Ramos (cell line): Measurements from ENCODE around the gene AK9.

Experiments used
- in situ Hi-C: fragments of 300-500 bp; cut with MboI; formaldehyde crosslinking; loops from one replicate; pipeline ENCODE4 v1.14.3; 2022; ENCODE audit warnings: low sequenced_read_pairs; ENCODE audit not compliant: unreplicated experiment

AK9 gene

GRCh38 chr6:109449795-109450673, 241.0 kb downstream of the AK9 start:
- in situ Hi-C loops: no loop called here

GRCh38 chr6:109449064-109449794, 241.8 kb downstream of the AK9 start:
- in situ Hi-C loops: no loop called here

- in situ Hi-C loops: no loop called here
Observed at GRCh38 chr6:109448615-109449014, 242.4 kb downstream of the AK9 start.

- in situ Hi-C loops: no loop called here
Observed at GRCh38 chr6:109447878-109448555, 243.0 kb downstream of the AK9 start.

- in situ Hi-C loops: no loop called here
Observed at GRCh38 chr6:109447087-109447486, 243.9 kb downstream of the AK9 start.

- in situ Hi-C loops: no loop called here
Observed at GRCh38 chr6:109446541-109446940, 244.5 kb downstream of the AK9 start.

GRCh38 chr6:109446072-109446471, 244.9 kb downstream of the AK9 start:
- in situ Hi-C loops: no loop called here

GRCh38 chr6:109445382-109445781, 245.6 kb downstream of the AK9 start:
- in situ Hi-C loops: no loop called here

GRCh38 chr6:109443425-109443950, 247.5 kb downstream of the AK9 start:
- in situ Hi-C loops: no loop called here
